ENCODE data around the gene IRF2BP1. TPM values are rescaled to one million over a fixed set of nuclear protein-coding genes. Genes with fewer than 3 reads are reported as not detected.
A peak's percentile ranks its signal among the peaks of the same experiment; 100 is the strongest.

IRF2BP1 gene
- total and polyA plus RNA-seq, 2 of the 13 experiments (the other 11 are each of a cell fraction or from before 2014, with no cell fraction given), result 4.3 to 14.3 TPM

DNA sequence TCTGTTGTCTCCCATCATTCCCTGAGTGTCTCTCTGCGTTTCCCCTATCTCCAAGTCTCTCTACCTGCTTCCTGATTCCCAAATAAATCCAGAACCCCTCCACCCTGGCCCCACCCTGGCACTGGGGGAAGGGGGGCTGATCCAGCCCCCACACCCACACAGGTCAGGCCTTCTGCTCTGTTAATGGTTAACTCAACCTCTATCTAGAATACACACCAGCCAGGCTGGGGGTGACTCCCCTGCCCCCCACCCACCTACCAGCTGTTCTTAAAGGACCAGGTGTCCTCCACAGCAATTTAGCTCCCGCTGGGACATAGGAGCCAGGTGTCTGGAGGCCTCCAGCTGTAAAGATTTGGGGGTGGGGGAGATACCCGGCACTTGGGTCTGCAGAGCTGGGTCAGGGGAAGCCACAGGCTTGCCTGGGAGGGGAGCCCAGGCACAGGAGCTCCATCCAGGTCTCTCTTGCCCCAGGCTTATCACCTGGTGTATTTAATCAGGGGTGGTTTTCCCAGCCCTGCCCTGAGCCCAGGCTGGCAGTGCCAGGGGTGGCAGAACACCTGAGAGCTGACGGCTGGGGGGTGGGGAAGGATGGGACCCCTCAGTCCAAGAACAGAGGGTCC is 3.9 kb downstream of the IRF2BP1 start (continued):
- no peak for TF ChIP-seq ZNF616 (CRISPR knock-in tag; IDR thresholded peaks at IDR 0.05; ENCODE audit: low read depth)
- peak; percentile 81; the same call in 1 of the 2 replicates for TF ChIP-seq SP5 (CRISPR knock-in tag; IDR thresholded peaks at IDR 0.05; ENCODE audit: borderline replicate concordance, low read depth)
- no peak for TF ChIP-seq ZNF850 (CRISPR knock-in tag; conservative IDR thresholded peaks at IDR 0.05)
- TF ChIP-seq, protein P1, sequence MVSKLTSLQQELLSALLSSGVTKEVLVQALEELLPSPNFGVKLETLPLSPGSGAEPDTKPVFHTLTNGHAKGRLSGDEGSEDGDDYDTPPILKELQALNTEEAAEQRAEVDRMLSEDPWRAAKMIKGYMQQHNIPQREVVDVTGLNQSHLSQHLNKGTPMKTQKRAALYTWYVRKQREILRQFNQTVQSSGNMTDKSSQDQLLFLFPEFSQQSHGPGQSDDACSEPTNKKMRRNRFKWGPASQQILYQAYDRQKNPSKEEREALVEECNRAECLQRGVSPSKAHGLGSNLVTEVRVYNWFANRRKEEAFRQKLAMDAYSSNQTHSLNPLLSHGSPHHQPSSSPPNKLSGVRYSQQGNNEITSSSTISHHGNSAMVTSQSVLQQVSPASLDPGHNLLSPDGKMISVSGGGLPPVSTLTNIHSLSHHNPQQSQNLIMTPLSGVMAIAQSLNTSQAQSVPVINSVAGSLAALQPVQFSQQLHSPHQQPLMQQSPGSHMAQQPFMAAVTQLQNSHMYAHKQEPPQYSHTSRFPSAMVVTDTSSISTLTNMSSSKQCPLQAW (CRISPR knock-in tag; IDR thresholded peaks at IDR 0.05), result peak; percentile 100
- TF ChIP-seq ATF1 (CRISPR knock-in tag; IDR thresholded peaks at IDR 0.05), result no peak
- TF ChIP-seq, protein P2, sequence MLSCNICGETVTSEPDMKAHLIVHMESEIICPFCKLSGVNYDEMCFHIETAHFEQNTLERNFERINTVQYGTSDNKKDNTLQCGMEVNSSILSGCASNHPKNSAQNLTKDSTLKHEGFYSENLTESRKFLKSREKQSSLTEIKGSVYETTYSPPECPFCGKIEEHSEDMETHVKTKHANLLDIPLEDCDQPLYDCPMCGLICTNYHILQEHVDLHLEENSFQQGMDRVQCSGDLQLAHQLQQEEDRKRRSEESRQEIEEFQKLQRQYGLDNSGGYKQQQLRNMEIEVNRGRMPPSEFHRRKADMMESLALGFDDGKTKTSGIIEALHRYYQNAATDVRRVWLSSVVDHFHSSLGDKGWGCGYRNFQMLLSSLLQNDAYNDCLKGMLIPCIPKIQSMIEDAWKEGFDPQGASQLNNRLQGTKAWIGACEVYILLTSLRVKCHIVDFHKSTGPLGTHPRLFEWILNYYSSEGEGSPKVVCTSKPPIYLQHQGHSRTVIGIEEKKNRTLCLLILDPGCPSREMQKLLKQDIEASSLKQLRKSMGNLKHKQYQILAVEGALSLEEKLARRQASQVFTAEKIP (CRISPR knock-in tag; IDR thresholded peaks at IDR 0.05; ENCODE audit: borderline replicate concordance), result no peak
- TF ChIP-seq, protein P3, sequence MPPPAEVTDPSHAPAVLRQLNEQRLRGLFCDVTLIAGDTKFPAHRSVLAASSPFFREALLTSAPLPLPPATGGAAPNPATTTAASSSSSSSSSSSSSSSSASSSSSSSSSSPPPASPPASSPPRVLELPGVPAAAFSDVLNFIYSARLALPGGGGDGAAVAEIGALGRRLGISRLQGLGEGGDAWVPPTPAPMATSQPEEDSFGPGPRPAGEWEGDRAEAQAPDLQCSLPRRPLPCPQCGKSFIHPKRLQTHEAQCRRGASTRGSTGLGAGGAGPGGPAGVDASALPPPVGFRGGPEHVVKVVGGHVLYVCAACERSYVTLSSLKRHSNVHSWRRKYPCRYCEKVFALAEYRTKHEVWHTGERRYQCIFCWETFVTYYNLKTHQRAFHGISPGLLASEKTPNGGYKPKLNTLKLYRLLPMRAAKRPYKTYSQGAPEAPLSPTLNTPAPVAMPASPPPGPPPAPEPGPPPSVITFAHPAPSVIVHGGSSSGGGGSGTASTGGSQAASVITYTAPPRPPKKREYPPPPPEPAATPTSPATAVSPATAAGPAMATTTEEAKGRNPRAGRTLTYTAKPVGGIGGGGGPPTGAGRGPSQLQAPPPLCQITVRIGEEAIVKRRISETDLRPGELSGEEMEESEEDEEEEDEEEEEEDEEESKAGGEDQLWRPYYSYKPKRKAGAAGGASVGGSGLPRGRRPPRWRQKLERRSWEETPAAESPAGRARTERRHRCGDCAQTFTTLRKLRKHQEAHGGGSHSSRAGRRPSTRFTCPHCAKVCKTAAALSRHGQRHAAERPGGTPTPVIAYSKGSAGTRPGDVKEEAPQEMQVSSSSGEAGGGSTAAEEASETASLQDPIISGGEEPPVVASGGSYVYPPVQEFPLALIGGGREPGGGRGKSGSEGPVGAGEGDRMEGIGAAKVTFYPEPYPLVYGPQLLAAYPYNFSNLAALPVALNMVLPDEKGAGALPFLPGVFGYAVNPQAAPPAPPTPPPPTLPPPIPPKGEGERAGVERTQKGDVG (CRISPR knock-in tag; IDR thresholded peaks at IDR 0.05; ENCODE audit: borderline replicate concordance), result no peak
- no peak for TF ChIP-seq ZBTB42 (CRISPR knock-in tag; IDR thresholded peaks at IDR 0.05)
- TF ChIP-seq, protein P4, sequence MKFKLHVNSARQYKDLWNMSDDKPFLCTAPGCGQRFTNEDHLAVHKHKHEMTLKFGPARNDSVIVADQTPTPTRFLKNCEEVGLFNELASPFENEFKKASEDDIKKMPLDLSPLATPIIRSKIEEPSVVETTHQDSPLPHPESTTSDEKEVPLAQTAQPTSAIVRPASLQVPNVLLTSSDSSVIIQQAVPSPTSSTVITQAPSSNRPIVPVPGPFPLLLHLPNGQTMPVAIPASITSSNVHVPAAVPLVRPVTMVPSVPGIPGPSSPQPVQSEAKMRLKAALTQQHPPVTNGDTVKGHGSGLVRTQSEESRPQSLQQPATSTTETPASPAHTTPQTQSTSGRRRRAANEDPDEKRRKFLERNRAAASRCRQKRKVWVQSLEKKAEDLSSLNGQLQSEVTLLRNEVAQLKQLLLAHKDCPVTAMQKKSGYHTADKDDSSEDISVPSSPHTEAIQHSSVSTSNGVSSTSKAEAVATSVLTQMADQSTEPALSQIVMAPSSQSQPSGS (CRISPR knock-in tag; IDR thresholded peaks at IDR 0.05), result no peak
- TF ChIP-seq, protein P5, sequence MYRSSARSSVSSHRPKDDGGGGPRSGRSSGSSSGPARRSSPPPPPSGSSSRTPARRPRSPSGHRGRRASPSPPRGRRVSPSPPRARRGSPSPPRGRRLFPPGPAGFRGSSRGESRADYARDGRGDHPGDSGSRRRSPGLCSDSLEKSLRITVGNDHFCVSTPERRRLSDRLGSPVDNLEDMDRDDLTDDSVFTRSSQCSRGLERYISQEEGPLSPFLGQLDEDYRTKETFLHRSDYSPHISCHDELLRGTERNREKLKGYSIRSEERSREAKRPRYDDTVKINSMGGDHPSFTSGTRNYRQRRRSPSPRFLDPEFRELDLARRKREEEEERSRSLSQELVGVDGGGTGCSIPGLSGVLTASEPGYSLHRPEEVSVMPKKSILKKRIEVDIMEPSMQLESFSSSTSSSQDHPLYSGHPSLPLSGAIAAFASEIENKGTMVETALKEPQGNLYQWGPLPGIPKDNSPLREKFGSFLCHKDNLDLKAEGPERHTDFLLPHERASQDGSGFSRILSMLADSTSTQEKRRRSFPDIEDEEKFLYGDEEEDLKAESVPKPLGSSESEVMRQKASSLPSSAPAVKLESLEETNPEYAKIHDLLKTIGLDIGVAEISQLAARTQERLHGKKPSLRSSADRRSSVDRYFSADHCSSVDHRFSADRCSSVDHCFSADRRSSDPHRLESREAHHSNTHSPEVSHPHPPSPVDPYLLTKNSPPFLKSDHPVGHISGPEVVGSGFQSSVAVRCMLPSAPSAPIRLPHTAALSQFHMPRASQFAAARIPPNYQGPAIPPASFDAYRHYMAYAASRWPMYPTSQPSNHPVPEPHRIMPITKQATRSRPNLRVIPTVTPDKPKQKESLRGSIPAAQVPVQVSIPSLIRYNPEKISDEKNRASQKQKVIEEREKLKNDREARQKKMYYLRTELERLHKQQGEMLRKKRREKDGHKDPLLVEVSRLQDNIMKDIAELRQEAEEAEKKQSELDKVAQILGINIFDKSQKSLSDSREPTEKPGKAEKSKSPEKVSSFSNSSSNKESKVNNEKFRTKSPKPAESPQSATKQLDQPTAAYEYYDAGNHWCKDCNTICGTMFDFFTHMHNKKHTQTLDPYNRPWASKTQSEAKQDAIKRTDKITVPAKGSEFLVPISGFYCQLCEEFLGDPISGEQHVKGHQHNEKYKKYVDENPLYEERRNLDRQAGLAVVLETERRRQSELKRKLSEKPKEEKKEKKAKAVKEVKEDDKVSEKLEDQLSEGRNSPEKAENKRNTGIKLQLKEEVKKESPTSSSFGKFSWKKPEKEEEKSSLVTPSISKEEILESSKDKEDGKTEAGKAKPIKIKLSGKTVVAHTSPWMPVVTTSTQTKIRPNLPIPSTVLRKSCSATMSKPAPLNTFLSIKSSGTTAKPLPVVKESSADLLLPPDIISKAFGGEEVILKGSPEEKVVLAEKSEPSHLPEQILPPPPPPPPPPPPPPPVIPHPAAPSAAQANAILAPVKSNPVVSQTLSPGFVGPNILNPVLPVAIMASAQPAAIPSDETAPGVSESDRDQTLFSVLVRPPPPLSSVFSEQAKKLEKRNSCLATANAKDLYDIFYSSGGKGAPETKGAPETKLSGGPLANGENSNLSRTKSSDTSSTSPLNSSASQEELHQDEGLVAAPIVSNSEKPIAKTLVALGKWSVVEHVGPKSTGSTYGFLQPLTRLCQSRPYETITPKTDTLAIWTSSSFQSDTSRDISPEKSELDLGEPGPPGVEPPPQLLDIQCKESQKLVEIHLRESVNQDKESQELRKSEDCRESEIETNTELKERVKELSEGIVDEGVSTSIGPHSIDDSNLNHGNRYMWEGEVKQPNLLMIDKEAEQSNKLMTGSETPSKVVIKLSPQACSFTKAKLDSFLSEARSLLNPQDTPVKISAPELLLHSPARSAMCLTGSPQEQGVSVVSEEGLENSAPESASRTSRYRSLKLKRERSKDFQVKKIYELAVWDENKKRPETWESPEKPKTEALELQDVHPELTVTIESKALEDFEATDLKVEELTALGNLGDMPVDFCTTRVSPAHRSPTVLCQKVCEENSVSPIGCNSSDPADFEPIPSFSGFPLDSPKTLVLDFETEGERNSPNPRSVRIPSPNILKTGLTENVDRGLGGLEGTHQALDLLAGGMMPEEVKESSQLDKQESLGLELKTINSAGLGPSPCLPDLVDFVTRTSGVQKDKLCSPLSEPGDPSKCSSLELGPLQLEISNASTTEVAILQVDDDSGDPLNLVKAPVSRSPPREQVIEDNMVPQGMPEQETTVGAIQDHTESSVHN (CRISPR knock-in tag; IDR thresholded peaks at IDR 0.05), result no peak
- no peak for TF ChIP-seq ZNF670 (CRISPR knock-in tag; IDR thresholded peaks at IDR 0.05; ENCODE audit: borderline replicate concordance)
- no peak for TF ChIP-seq ZSCAN12 (CRISPR knock-in tag; IDR thresholded peaks at IDR 0.05)

Measured in HepG2 (cell line).